B cell (primary cell): ENCODE measurements around the gene PARD3B.

Experiments
- CTCF ChIP-seq: fragments of 200-600 bp; IDR thresholded peaks from one replicate; pipeline ENCODE4 v1.8.0; 2022; ENCODE audit warnings: antibody characterized with exemption, mild to moderate bottlenecking
- EZH2 ChIP-seq: IDR thresholded peaks from 2 replicates; pipeline ENCODE4 v1.6.1; 2012; ENCODE audit warnings: borderline replicate concordance, low read depth, mild to moderate bottlenecking, moderate library complexity, low read length; ENCODE audit not compliant: insufficient read depth, poor library complexity, severe bottlenecking

DNA sequence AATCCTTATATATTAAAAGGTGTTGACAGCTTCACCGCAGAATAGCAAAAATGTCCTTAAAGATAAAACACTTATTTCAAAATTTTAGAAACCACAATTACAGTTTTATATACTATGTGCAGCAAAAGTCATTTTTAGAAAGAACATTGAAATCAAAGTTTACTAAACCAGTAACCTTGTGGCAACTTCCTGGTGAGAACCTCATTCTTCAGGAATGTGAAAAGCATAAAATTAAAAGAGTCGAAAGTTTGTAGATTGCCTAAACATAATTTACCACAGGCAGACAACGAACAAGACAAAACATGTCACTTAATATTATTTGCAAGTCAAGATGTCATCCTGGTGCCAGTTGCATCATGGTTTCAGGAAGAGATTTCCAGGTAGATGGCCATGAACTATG, 1028.7 kb downstream of the PARD3B start:
- TF ChIP-seq CTCF = no peak
- no peak for TF ChIP-seq EZH2
